Psoas muscle (tissue), 8 donors: ENCODE measurements around the gene HMCN2. TPM values are rescaled to one million over a fixed set of nuclear protein-coding genes. Genes with fewer than 3 reads are reported as not detected.

Source experiments
- ATAC-seq, 4 donors: fragments of 200-7000 bp; cut with Tn5 transposase; one replicate each; pipeline ENCODE4 v1.9.1; 2020; ENCODE audit warnings: moderate library complexity in 3 of 4, mild to moderate bottlenecking in 2 of 4
- DNase-seq, 2 donors: peaks; one replicate each; pipeline ENCODE4 v3.0.0-alpha.2; 2020
- H3K27ac ChIP-seq: fragments of 200-600 bp; one replicate; pipeline ENCODE4 v1.8.0; 2022
- H3K27me3 ChIP-seq, 3 donors: fragments of 200-600 bp in 1 of 3; one replicate each; pipeline versions ENCODE4 v1.6.1 to v1.8.0; 2013 to 2022; ENCODE audit warnings: low read length in 2 of 3, mild to moderate bottlenecking in 2 of 3, moderate library complexity in 1 of 3; ENCODE audit not compliant: insufficient read depth in 3 of 3
- H3K36me3 ChIP-seq, 2 donors: fragments of 200-600 bp in 1 of 2; one replicate each; pipeline versions ENCODE4 v1.6.1 to v1.8.0; 2013 to 2022; ENCODE audit warnings: low read depth in 1 of 2, mild to moderate bottlenecking in 1 of 2, moderate library complexity in 1 of 2; ENCODE audit not compliant: insufficient read depth in 1 of 2
- H3K4me1 ChIP-seq: fragments of 200-600 bp; one replicate; pipeline ENCODE4 v1.8.0; 2022
- H3K4me3 ChIP-seq: fragments of 200-600 bp; one replicate; pipeline ENCODE4 v1.8.0; 2022; ENCODE audit warnings: mild to moderate bottlenecking
- H3K9me3 ChIP-seq: fragments of 200-600 bp; one replicate; pipeline ENCODE4 v1.8.0; 2022
- WGBS, 3 donors: extraction: QIAGEN DNeasy Blood & Tissue Kit; methylation state at CpG; one replicate each; pipeline versions ENCODE4 v1.1.6 to v1.1.7; 2013; 5-methylcytosine and 5-hydroxymethylcytosine counted together
- intact Hi-C, 2 donors: fragments of 100-400 bp; cut with DNase I; formaldehyde crosslinking; loops; one replicate each; pipeline versions ENCODE4 v1.11.0 to v1.14.2; 2022
- polyA plus RNA-seq, 3 donors: library from polyadenylated mRNA; stranded (reverse); fragments of 200-250 nt; gene quantifications; one replicate each; pipeline ENCODE4 v1.2.3, GENCODE V29; 2013
- total RNA-seq, 4 donors: library from RNA; stranded (reverse); fragmentation: NEBNext Ultra II Directional in 2 of 4; extraction: Animal tissue kit (Norgen Biotek cat#: 25700) in 2 of 4; gene quantifications; one replicate each; pipeline versions ENCODE4 v1.2.1 to v1.2.4, GENCODE V29; 2021 to 2023
- TF ChIP-seq, protein P1 (sequence below): fragments of 200-600 bp; IDR thresholded peaks from one replicate; pipeline ENCODE4 v1.8.0; 2022; ENCODE audit warnings: antibody characterized with exemption
- donor health status: healthy with polysubstance abuse.
- donor health status: DM: no; HTN: no; CAD: no; lungs with moderate emphysema.
- donor health status: Bipolar disorder and iron deficiency.
- donor health status: healthy.
- donor health status: DM: yes; HTN: yes; CAD: no.
- donor health status: DM: no; HTN: no; CAD: no.
- donor health status: DM: no; HTN: no; CAD: no.
- donor health status: DM: yes; HTN: yes; CAD: no.

The HMCN2 gene
- total and polyA plus RNA-seq, 7 donors = 3.6 to 13.2 (median 6.7) TPM

GRCh38 chr9:130342714-130343085 is 77.1 kb downstream of the HMCN2 start:
- H3K27me3 ChIP-seq = peaks cover 0 to 19% (median 6%) of the 10 kb centered on the region in 3 donors
- intact Hi-C loops = loop anchor here in 1 of 2 donors (10.0 kb wide), 1 partner anchor 238 kb away; no protein-coding TSS in a partner anchor
- H3K9me3 ChIP-seq = no peaks in the 10 kb centered on the region
- 59 to 77% (median 61%) methylated on average over 11 of the region's 11 CpGs for WGBS, 3 donors
- no peaks in the 10 kb centered on the region for H3K4me1 ChIP-seq
- ATAC-seq (no peak), DNase-seq (no peak)
- TF ChIP-seq, protein P1, sequence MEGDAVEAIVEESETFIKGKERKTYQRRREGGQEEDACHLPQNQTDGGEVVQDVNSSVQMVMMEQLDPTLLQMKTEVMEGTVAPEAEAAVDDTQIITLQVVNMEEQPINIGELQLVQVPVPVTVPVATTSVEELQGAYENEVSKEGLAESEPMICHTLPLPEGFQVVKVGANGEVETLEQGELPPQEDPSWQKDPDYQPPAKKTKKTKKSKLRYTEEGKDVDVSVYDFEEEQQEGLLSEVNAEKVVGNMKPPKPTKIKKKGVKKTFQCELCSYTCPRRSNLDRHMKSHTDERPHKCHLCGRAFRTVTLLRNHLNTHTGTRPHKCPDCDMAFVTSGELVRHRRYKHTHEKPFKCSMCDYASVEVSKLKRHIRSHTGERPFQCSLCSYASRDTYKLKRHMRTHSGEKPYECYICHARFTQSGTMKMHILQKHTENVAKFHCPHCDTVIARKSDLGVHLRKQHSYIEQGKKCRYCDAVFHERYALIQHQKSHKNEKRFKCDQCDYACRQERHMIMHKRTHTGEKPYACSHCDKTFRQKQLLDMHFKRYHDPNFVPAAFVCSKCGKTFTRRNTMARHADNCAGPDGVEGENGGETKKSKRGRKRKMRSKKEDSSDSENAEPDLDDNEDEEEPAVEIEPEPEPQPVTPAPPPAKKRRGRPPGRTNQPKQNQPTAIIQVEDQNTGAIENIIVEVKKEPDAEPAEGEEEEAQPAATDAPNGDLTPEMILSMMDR = no peak
- H3K36me3 ChIP-seq = no peaks in the 10 kb centered on the region
- H3K4me3 ChIP-seq = no peak overlapping the region
- no peak overlapping the region for H3K27ac ChIP-seq

DNA sequence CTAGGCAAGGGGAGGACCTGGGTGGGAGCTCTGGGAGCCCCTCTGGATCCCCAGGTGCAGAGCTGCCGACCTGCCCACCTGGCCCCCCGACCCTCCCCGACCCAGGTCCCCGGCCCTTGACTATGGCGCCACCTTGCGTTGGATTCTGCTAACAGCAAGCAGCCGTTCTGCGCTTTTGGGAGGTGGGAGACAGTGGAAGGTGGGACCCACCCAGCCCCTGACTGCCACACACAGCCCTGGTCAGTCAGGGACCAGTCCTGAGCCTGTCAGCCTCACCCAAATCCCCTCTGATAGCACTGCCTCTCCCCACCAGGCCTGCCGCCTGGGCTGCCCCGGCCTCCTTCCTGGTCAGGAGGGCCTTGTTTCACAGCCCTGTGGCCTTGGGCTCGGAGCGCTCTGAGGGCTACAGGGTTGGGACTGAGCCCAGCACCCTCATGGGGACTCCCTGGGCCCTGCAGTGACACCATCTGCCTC is 77.9 kb downstream of the HMCN2 start:
- intact Hi-C loops = loop anchor here in 1 of 2 donors (10.0 kb wide), 1 partner anchor 239 kb away; no protein-coding TSS in a partner anchor
- Histone ChIP-seq H3K27me3 (peaks cover 0 to 19% (median 6%) of the 10 kb centered on the region in 3 donors), H3K9me3 (no peaks in the 10 kb centered on the region), H3K27ac (no peak overlapping the region), H3K36me3 (no peaks in the 10 kb centered on the region), H3K4me1 (no peaks in the 10 kb centered on the region), H3K4me3 (no peak overlapping the region)
- ATAC-seq (peak in 1 of 4 donors; percentile 32), DNase-seq (peak in 1 of 2 donors; percentile 58)
- TF ChIP-seq, protein P1 = peak; percentile 51
- WGBS, 3 donors = 40 to 48% (median 44%) methylated on average over 10 to 12 of the region's 12 CpGs

- peaks cover 0 to 19% (median 4%) of the 10 kb centered on the region in 3 donors for H3K27me3 ChIP-seq
Measured at GRCh38 chr9:130344366-130344765, 78.8 kb downstream of the HMCN2 start.

GRCh38 chr9:130345009-130345896 is 79.7 kb downstream of the HMCN2 start:
- DNase-seq (no peak), ATAC-seq (no peak)
- Histone ChIP-seq H3K27me3 (peaks cover 0 to 19% (median 2%) of the 10 kb centered on the region in 3 donors), H3K4me3 (no peak overlapping the region), H3K9me3 (no peaks in the 10 kb centered on the region), H3K36me3 (no peaks in the 10 kb centered on the region), H3K4me1 (no peaks in the 10 kb centered on the region), H3K27ac (no peak overlapping the region)
- TF ChIP-seq, protein P1 = no peak
- WGBS, 3 donors = 64 to 78% (median 71%) methylated on average over 9 of the region's 9 CpGs
- intact Hi-C loops = loop anchor here in 1 of 2 donors (10.0 kb wide), 1 partner anchor 240 kb away; no protein-coding TSS in a partner anchor

More at GRCh38 chr9:130344366-130344765, 78.8 kb downstream of the HMCN2 start:
- H3K4me3 ChIP-seq = no peak overlapping the region
- H3K9me3 ChIP-seq = no peaks in the 10 kb centered on the region
- no peaks in the 10 kb centered on the region for H3K36me3 ChIP-seq
- intact Hi-C loops = loop anchor here in 1 of 2 donors (10.0 kb wide), 1 partner anchor 240 kb away; no protein-coding TSS in a partner anchor
- DNase-seq = no peak
- H3K27ac ChIP-seq = no peak overlapping the region
- TF ChIP-seq, protein P1 = no peak
- WGBS, 3 donors = 94 to 100% (median 97%) methylated on average over 1 of the region's 1 CpG
- no peak for ATAC-seq
- no peaks in the 10 kb centered on the region for H3K4me1 ChIP-seq
